ENCODE data around the gene EVC2.

Gene EVC2

DNA sequence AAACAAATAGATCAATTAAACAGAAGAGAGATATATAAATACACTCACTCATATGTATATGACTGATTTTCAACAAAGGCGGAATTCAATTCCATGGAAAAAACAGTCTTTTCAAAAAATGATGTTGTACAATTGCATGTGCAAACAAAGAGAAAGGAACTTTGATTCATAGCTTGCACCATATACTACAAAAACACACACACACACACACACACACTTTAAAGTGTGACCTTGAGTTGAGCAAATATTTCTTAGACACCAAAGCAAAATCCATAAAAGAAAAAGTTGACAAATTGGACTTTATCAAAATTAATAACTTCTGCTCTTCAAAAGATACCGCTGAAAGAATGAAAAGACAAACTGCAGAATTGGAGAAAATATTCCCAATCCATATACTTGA, 168.8 kb downstream of the EVC2 start:
- DNase-seq (ENCODE audit: low read depth), result no peak
- no peak overlapping the region for H3K4me3 ChIP-seq (ENCODE audit: low read depth, low read length)
- TF ChIP-seq, protein P1, sequence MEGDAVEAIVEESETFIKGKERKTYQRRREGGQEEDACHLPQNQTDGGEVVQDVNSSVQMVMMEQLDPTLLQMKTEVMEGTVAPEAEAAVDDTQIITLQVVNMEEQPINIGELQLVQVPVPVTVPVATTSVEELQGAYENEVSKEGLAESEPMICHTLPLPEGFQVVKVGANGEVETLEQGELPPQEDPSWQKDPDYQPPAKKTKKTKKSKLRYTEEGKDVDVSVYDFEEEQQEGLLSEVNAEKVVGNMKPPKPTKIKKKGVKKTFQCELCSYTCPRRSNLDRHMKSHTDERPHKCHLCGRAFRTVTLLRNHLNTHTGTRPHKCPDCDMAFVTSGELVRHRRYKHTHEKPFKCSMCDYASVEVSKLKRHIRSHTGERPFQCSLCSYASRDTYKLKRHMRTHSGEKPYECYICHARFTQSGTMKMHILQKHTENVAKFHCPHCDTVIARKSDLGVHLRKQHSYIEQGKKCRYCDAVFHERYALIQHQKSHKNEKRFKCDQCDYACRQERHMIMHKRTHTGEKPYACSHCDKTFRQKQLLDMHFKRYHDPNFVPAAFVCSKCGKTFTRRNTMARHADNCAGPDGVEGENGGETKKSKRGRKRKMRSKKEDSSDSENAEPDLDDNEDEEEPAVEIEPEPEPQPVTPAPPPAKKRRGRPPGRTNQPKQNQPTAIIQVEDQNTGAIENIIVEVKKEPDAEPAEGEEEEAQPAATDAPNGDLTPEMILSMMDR (IDR thresholded peaks at IDR 0.05; ENCODE audit: low read depth, low read length, missing control alignments), result no peak

DNA sequence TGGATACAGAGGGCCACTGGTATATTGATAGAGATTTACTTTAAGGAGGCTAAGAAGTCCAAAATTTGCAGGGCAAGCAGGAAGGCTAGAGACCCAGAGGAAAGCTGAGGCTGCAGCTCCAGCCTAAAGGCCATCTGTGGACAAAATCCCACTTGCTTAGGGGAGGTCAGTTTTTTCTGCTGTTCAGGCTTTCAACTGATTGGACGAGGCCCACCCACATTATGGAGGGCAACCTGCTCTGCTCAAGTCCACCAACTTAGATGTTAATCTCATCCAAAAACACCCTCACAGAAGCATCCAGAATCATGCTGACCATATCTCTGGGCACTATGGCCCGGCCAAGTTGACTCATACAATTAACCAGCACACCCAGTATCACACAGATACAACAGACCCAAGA, 176.3 kb downstream of the EVC2 start:
- no peak for DNase-seq (ENCODE audit: low read depth)
- TF ChIP-seq, protein P1 (IDR thresholded peaks at IDR 0.05; ENCODE audit: low read depth, low read length, missing control alignments), result no peak

DNA sequence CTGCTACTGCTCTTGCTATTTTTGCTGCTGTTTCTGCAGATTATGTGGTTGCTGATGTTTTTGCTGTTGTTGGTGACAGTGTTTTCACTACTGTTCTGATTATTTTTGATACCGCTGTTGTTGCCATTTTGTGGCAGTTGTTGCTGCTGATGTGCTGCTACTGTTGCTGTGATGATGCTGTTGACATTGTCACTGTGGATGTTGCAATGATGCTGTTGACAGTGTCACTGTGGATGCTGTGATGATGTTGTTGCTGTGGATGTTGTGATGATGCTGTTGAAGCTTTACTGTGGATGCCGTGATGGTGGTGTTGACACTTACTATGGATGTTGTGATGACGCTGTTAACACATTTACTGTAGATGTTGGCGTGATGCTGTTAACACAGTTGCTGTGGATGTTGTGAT, 180.3 kb downstream of the EVC2 start:
- TF ChIP-seq, protein P1 (IDR thresholded peaks at IDR 0.05; ENCODE audit: low read depth, low read length, missing control alignments), result no peak
- DNase-seq (ENCODE audit: low read depth), result no peak
- H3K4me3 ChIP-seq (ENCODE audit: low read depth, low read length), result no peak overlapping the region

More for the DNA sequence above, 176.3 kb downstream of the EVC2 start:
- no peak overlapping the region for H3K4me3 ChIP-seq (ENCODE audit: low read depth, low read length)

DNA sequence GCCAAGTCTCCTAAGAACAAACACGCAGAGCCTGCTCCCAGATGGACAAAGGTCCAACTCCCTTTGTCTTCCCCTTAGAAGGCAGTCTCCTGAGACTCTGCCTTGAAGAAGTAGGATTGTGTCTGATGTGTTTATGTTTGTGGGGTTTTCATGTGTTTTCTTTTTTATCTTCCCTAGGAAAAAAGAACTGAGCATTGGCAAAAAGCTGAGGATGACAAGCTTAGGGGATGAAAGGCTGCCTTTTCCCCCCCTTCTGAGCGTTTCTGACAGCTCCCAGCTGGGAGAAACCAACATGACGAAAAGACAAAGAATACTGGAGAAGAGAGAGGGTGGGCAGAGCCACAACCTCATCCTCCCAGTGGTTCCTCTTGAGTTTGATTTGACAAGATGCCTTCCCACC, 181.1 kb downstream of the EVC2 start:
- TF ChIP-seq, protein P1 (IDR thresholded peaks at IDR 0.05; ENCODE audit: low read depth, low read length, missing control alignments), result no peak

DNA sequence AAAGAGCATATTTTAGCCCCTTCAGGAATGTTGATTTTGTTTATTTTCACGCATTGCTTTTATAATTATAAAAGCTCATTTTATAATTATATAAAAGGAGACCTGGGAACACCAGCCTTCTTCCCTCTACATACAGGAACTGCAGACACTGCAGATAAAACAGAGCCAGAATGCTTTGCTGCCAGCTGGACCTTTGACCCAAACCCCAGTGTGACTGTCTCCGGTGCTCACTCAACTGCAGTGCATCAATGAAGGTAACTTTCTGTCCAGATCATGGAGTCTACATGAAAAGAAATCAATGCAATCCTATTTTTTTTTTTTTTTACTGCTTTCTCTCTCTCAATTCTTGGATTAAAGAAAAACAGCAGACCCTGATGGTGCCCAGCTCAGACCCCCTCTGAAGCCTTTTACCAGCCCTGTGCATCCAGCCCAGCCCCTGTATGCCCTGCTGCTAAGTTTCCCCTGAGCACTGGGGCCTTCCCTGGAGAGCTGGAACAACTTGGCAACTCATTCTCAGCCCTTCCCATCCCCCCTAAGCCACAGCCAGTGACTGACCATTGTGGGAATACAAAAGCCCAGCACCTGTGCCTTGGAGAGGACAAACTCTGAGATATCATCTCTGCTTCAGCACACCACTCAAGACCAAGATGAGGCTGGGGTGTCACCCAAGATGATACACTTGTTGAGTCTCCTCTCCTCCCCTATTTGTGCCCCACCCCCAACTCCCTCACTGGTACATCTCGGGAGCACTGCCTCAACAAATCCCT, 182.1 kb downstream of the EVC2 start:
- TF ChIP-seq, protein P1 (IDR thresholded peaks at IDR 0.05; ENCODE audit: low read depth, low read length, missing control alignments), result no peak
- no peak overlapping the region for H3K4me3 ChIP-seq (ENCODE audit: low read depth, low read length)
- no peak for DNase-seq (ENCODE audit: low read depth)

More for the DNA sequence above, 181.1 kb downstream of the EVC2 start:
- no peak overlapping the region for H3K4me3 ChIP-seq (ENCODE audit: low read depth, low read length)
- DNase-seq (ENCODE audit: low read depth), result no peak

DNA sequence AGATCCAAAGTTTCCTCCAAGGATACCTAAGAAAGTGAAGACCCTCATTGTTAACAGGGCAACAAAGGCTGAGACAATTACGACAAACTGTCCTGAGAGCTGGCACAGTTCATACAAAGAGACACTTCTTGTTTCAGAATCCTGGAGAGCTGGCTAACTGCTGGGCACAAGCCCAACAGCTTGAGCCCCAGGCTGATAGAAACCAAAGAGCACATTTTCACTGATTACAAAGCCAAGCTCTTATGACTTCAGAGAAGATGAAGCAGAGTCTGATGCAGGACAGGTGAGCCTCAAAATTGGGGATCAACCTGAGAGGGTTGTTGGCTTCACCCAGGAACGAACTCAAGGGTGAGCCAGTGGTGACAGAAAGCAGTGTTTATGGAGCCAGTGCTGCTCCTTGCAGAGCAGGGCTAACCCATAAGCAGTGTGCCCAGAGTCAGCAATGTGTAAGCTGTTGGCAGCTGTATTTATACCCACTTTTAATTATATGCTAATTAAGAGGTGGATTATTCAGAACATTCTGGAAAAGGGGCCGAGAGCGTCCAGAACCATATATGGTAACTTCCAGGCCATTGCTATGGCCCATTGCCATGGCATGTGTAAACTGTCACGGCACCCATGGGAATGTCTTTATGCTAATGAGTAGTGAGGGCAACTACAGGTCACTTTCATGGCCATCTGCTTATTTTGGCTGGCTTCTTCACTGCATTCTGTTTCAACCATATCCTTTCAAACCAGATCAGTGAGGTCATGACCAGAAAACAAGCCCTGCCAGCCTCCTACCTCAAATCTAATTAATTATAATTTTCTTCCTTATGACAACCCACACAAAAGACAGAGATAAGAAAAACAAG, 183.7 kb downstream of the EVC2 start:
- no peak for DNase-seq (ENCODE audit: low read depth)
- H3K4me3 ChIP-seq (ENCODE audit: low read depth, low read length), result no peak overlapping the region
- TF ChIP-seq, protein P1 (IDR thresholded peaks at IDR 0.05; ENCODE audit: low read depth, low read length, missing control alignments), result no peak
